ENCODE measurements around the gene WRNIP1. TPM values are rescaled to one million over a fixed set of nuclear protein-coding genes. Genes with fewer than 3 reads are reported as not detected.

WRNIP1 gene
- total and polyA plus RNA-seq, 10 of the 15 experiments (the other 5 are each of a cell fraction or from before 2014, with no cell fraction given): 9.3 to 30.5 (median 24.3) TPM

DNA sequence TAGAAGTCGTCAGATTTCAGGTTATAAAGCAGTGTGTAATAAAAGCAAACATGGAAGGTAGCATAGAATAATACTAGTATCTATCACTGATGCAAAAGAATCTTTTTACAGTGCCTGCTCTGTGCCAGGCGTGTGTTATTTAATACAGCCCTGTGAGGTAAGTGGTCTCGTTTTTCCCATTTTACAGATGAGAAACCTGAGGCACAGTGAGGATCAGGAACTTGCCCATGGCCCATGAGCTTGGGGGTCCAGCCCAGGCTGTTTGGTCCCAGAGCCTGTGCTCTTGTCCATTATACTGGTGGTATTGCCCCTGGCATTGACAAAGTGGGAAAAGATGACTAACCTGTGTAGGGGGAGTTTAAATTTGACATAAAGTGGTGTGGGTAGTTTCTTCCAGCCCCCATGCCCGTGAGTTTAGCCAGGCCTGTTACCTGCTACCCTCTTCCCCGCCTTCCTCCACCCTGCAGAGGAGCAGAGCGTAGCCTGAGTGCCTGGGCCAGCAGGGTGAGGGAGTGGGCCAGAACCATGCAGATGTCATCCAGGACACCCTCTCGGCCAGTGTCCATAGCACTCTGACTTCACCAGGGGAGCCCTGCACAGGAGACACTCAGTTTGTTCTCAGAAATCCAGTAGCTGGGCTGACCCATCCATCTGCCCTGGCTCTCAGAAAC, 16.6 kb downstream of the WRNIP1 start:
- FAIRE-seq (no peak), ATAC-seq (no peak), DNase-seq (ENCODE audit: low read depth, low spot score) (no peak)
- H3K9ac ChIP-seq (ENCODE audit: control insufficient read depth, insufficient read depth, low read length): no peak overlapping the region
- ChIA-PET RAD21 (ENCODE audit: unreplicated experiment) (no interaction called here), CTCF (no interaction called here), SMC1A (ENCODE audit: uncharacterized antibody, unreplicated experiment) (interaction anchor here (1.6 to 2.6 kb wide), 2 partner anchors 9 to 13 kb away, joined by 8 to 9 read pairs; no protein-coding TSS in a partner anchor), POLR2A (interaction anchor here (0.8 kb wide), 1 partner anchor 13 kb away, joined by 3 read pairs; no protein-coding TSS in a partner anchor)
- H3K9me3 ChIP-seq (replicated peaks; ENCODE audit: control insufficient read depth, insufficient read depth, low read length): no peaks in the 10 kb centered on the region
- no peak overlapping the region for H2AFZ ChIP-seq (ENCODE audit: control insufficient read depth, low read depth, low read length)
- in situ Hi-C loops (cut with MboI): no loop called here
- BruUV-seq (replicated peaks): no TSS peak
- H3K79me2 ChIP-seq (ENCODE audit: control insufficient read depth, insufficient read depth, low read length): peaks cover 5% of the 10 kb centered on the region
- peaks cover 7% of the 10 kb centered on the region for H4K20me1 ChIP-seq (ENCODE audit: control insufficient read depth, insufficient read depth)
- H3K27ac ChIP-seq (ENCODE audit: control insufficient read depth, insufficient read depth): no peak overlapping the region
- no peaks in the 10 kb centered on the region for H3K27me3 ChIP-seq (replicated peaks in 1 of 2; ENCODE audit: control insufficient read depth in 2 of 2, insufficient read depth in 2 of 2, low read length in 1 of 2)
- no peak overlapping the region for H3K4me2 ChIP-seq (ENCODE audit: control insufficient read depth, insufficient read depth)
- intact Hi-C loops (cut with micrococcal nuclease; ENCODE audit: unreplicated experiment): no loop called here
- TF ChIP-seq SMC3 (IDR thresholded peaks at IDR 0.05; ENCODE audit: borderline replicate concordance, low read length) (no peak), CBX3 (IDR thresholded peaks at IDR 0.05; ENCODE audit: borderline replicate concordance, low read depth) (no peak)
- no peaks in the 10 kb centered on the region for H3K4me1 ChIP-seq (ENCODE audit: control insufficient read depth, insufficient read depth, low read length)
- WGBS (ENCODE audit: insufficient coverage, insufficient replicate concordance, low lambda C conversion rate, missing lambda C conversion rate): 97% methylated on average over 7 of the region's 7 CpGs
- no peak overlapping the region for H3K4me3 ChIP-seq
- H3K36me3 ChIP-seq (ENCODE audit: control insufficient read depth in 2 of 2, insufficient read depth in 2 of 2, low read length in 1 of 2): peaks cover 24 to 29% of the 10 kb centered on the region in 2 experiments

- H3K36me3 ChIP-seq (ENCODE audit: control insufficient read depth in 2 of 2, insufficient read depth in 2 of 2, low read length in 1 of 2): peaks cover 24 to 29% of the 10 kb centered on the region in 2 experiments
- FAIRE-seq: no peak
- H3K9ac ChIP-seq (ENCODE audit: control insufficient read depth, insufficient read depth, low read length): no peak overlapping the region
- in situ Hi-C loops (cut with MboI) (no loop called here), intact Hi-C loops (cut with micrococcal nuclease; ENCODE audit: unreplicated experiment) (no loop called here)
- CTCF ChIA-PET: no interaction called here
- peaks cover 2% of the 10 kb centered on the region for H3K79me2 ChIP-seq (ENCODE audit: control insufficient read depth, insufficient read depth, low read length)
- POLR2A ChIA-PET: no interaction called here
- ATAC-seq: no peak
- DNase-seq (ENCODE audit: low read depth, low spot score): no peak
- H3K4me3 ChIP-seq: no peak overlapping the region
- no peak overlapping the region for H3K27ac ChIP-seq (ENCODE audit: control insufficient read depth, insufficient read depth)
- no TSS peak for BruUV-seq (replicated peaks)
- SMC1A ChIA-PET (ENCODE audit: uncharacterized antibody, unreplicated experiment): interaction anchor here (1.2 to 1.6 kb wide), 2 partner anchors 8 to 9 kb away, joined by 3 to 8 read pairs; no protein-coding TSS in a partner anchor
- H4K20me1 ChIP-seq (ENCODE audit: control insufficient read depth, insufficient read depth): peaks cover 5% of the 10 kb centered on the region
- WGBS (ENCODE audit: insufficient coverage, insufficient replicate concordance, low lambda C conversion rate, missing lambda C conversion rate): 90% methylated on average over 9 of the region's 9 CpGs
- H3K27me3 ChIP-seq (replicated peaks in 1 of 2; ENCODE audit: control insufficient read depth in 2 of 2, insufficient read depth in 2 of 2, low read length in 1 of 2): no peaks in the 10 kb centered on the region
- H3K4me2 ChIP-seq (ENCODE audit: control insufficient read depth, insufficient read depth): no peak overlapping the region
- no peaks in the 10 kb centered on the region for H3K9me3 ChIP-seq (replicated peaks; ENCODE audit: control insufficient read depth, insufficient read depth, low read length)
- RAD21 ChIA-PET (ENCODE audit: unreplicated experiment): no interaction called here
- H2AFZ ChIP-seq (ENCODE audit: control insufficient read depth, low read depth, low read length): no peak overlapping the region
- no peaks in the 10 kb centered on the region for H3K4me1 ChIP-seq (ENCODE audit: control insufficient read depth, insufficient read depth, low read length)
- no peak for TF ChIP-seq USF2 (IDR thresholded peaks at IDR 0.05; ENCODE audit: borderline replicate concordance, low read depth, low read length)
- no peak for TF ChIP-seq PBX3 (IDR thresholded peaks at IDR 0.05; ENCODE audit: insufficient replicate concordance, low read depth, low read length)
- TF ChIP-seq WRNIP1 (IDR thresholded peaks at IDR 0.05; ENCODE audit: borderline replicate concordance, low read depth, low read length): no peak
- TF ChIP-seq KAT2A (conservative IDR thresholded peaks at IDR 0.05; ENCODE audit: control insufficient read depth, low read depth, low read length): no peak
- TF ChIP-seq SUPT20H (IDR thresholded peaks at IDR 0.05; ENCODE audit: borderline replicate concordance, control insufficient read depth, low read depth, low read length): no peak
- TF ChIP-seq SMARCA5 (IDR thresholded peaks at IDR 0.05): no peak
- TF ChIP-seq SMAD5 (IDR thresholded peaks at IDR 0.05; ENCODE audit: low read depth): no peak
- TF ChIP-seq IKZF1 (conservative IDR thresholded peaks at IDR 0.05): no peak
- TF ChIP-seq HDAC2 (IDR thresholded peaks at IDR 0.05): no peak
- no peak for TF ChIP-seq ASH2L (IDR thresholded peaks at IDR 0.05; ENCODE audit: borderline replicate concordance, low read depth)
- no peak for TF ChIP-seq MXI1 (IDR thresholded peaks at IDR 0.05; ENCODE audit: low read depth, low read length)
- TF ChIP-seq RB1 (IDR thresholded peaks at IDR 0.05; ENCODE audit: borderline replicate concordance): no peak
- TF ChIP-seq MYB (IDR thresholded peaks at IDR 0.05; ENCODE audit: borderline replicate concordance, low read depth, low read length): no peak
- no peak for TF ChIP-seq MEF2A (IDR thresholded peaks at IDR 0.05; ENCODE audit: insufficient read depth, low read depth, low read length)
- TF ChIP-seq TCF3 (IDR thresholded peaks at IDR 0.05; ENCODE audit: borderline replicate concordance, insufficient read depth, low read depth, low read length): no peak
Measured at GRCh38 chr6:2782356-2782708, 17.1 kb downstream of the WRNIP1 start.

Measured in GM12878 (cell line).